Stomach (tissue), 19 donors: Measurements from ENCODE around the gene ACP3. TPM values are rescaled to one million over a fixed set of nuclear protein-coding genes. Genes with fewer than 3 reads are reported as not detected.
A peak's percentile ranks its signal among the peaks of the same experiment; 100 is the strongest.

Experiments used
- DNase-seq, 2 donors: peaks; one replicate each; pipeline versions ENCODE4 v3.0.0 to v3.0.0-alpha.2; 2013 to 2019
- H3K27ac ChIP-seq, 5 donors: fragments of 200-600 bp in 4 of 5; sonication (generic) in 4 of 5; one replicate each; pipeline ENCODE4 v1.5.1; 2013 to 2019; ENCODE audit warnings: mild to moderate bottlenecking in 1 of 5, moderate library complexity in 1 of 5
- H3K27me3 ChIP-seq, 3 donors: fragments of 200-600 bp; sonication (generic); one replicate each; pipeline ENCODE4 v1.5.1; 2017 to 2019; ENCODE audit warnings: mixed run types in 1 of 3
- H3K36me3 ChIP-seq, 4 donors: fragments of 200-600 bp; sonication (generic); 1 replicate in 3 of 4; 2 replicates in 1 of 4; pipeline ENCODE4 v1.5.1; 2016 to 2019
- H3K4me1 ChIP-seq, 4 donors: fragments of 200-600 bp; sonication (generic); one replicate each; pipeline ENCODE4 v1.5.1; 2016 to 2019
- H3K4me3 ChIP-seq, 4 donors: fragments of 200-600 bp; sonication (generic) in 3 of 4; one replicate each; pipeline ENCODE4 v1.5.1; 2016 to 2019; ENCODE audit warnings: mild to moderate bottlenecking in 1 of 4
- H3K9me3 ChIP-seq, 4 donors: fragments of 200-600 bp; sonication (generic); one replicate each; pipeline ENCODE4 v1.5.1; 2016 to 2019
- EP300 ChIP-seq: sonication (generic); formaldehyde crosslinking; IDR thresholded peaks from one replicate; pipeline ENCODE4 v1.6.1; 2017; ENCODE audit warnings: antibody characterized with exemption
- POLR2A ChIP-seq, 4 donors: fragments of 450-650 bp; IDR thresholded peaks; one replicate each; pipeline ENCODE4 v1.6.1; 2016; ENCODE audit warnings: antibody characterized with exemption in 4 of 4, control low read depth in 2 of 4, mild to moderate bottlenecking in 1 of 4, moderate library complexity in 1 of 4
- POLR2AphosphoS5 ChIP-seq, 3 donors: sonication (generic); formaldehyde crosslinking; IDR thresholded peaks; one replicate each; pipeline ENCODE4 v1.6.1; 2016; ENCODE audit warnings: antibody characterized with exemption in 3 of 3
- WGBS, 5 donors: extraction: QIAGEN DNeasy Blood & Tissue Kit in 3 of 5; methylation state at CpG; one replicate each; pipeline versions ENCODE4 v1.1.5 to v1.1.7; 2013 to 2018; 5-methylcytosine and 5-hydroxymethylcytosine counted together
- intact Hi-C: fragments of 100-400 bp; cut with DNase I; formaldehyde crosslinking; loops from one replicate; pipeline ENCODE4 v1.15.1; 2023; ENCODE audit warnings: low total_unique reads
- long read RNA-seq, 10 donors: transcript quantifications; one replicate each; lab custom pipeline, GENCODE V29; 2026
- polyA plus RNA-seq, 3 donors: library from polyadenylated mRNA; stranded (reverse); fragments of 200-250 nt; gene quantifications; one replicate each; pipeline ENCODE4 v1.2.3, GENCODE V29; 2013
- total RNA-seq, 5 donors: library from RNA; depleted of rRNA; stranded (reverse); fragments of >200 nt; gene quantifications; one replicate each; pipeline versions ENCODE4 v1.1.0 to v1.2.3, GENCODE V29; 2014 to 2016
- TF ChIP-seq, protein P1 (sequence below), 7 experiments: fragments of 450-650 bp in 4 of 7; fragments of 200-600 bp in 3 of 7; sonication (generic) in 3 of 7; IDR thresholded peaks; one replicate each; pipeline ENCODE4 v1.5.1; 2016 to 2019; ENCODE audit warnings: antibody characterized with exemption in 7 of 7, control low read depth in 2 of 7, mild to moderate bottlenecking in 1 of 7
- donor health status: healthy with polysubstance abuse.
- donor health status: Bipolar disorder and iron deficiency.
- donor health status: healthy.

ACP3 gene, protein sequence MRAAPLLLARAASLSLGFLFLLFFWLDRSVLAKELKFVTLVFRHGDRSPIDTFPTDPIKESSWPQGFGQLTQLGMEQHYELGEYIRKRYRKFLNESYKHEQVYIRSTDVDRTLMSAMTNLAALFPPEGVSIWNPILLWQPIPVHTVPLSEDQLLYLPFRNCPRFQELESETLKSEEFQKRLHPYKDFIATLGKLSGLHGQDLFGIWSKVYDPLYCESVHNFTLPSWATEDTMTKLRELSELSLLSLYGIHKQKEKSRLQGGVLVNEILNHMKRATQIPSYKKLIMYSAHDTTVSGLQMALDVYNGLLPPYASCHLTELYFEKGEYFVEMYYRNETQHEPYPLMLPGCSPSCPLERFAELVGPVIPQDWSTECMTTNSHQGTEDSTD
- total RNA-seq (10 to 100 TPM in 3 of 5 donors, 1 to 10 TPM in 1, not detected in 1; 3.5 to 56.6 (median 20.1) TPM), polyA plus RNA-seq (1 to 10 TPM in 2 of 3 donors, not detected in 1; 3.0 to 8.3 TPM)
- long read RNA-seq, donor 1 = 0 reads
- long read RNA-seq, donor 2 = 0 reads
- long read RNA-seq, donor 3, partial matches to known transcripts = 0 of 1 reads
- long read RNA-seq, donor 3, other reads (novel, unspliced or antisense) = 0 of 1 reads
- long read RNA-seq, donor 4 = 0 reads
- long read RNA-seq, donor 5 = 0 reads
- long read RNA-seq, donor 6 = 0 reads
- long read RNA-seq, donor 7 = 0 reads
- long read RNA-seq, donor 8 = 0 reads
- long read RNA-seq, donor 9, partial matches to known transcripts = 0 of 3 reads
- long read RNA-seq, donor 9, other reads (novel, unspliced or antisense) = 0 of 3 reads
- long read RNA-seq, donor 10 = 0 reads

DNA sequence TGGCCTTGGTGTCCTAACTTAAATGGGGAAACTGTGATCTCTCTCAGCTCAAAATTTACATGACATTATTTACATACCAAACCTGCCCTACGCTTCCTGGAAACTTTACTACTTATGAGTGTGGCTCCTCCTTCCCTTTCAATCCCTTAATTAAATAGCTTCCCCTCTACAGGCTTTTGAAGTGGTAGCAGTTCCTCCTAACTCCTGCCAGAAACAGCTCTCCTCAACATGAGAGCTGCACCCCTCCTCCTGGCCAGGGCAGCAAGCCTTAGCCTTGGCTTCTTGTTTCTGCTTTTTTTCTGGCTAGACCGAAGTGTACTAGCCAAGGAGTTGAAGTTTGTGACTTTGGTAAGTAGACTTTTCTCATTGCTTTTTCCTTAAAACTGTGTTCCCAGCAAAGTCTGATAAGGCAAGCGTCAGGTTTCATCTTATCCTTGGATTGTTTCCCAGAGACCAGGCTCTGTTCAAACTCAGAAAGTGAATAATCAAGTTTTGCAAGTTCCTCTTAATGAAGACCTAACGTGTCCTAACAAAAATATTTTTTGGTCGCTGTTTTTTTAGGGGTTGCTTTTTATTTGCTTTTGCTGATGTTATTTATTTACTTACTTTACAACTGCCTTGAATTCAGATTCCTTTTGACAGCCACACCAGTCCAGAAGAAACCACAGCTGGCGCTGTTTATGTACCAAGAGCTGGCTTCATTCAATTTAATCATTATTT, at the start of gene ACP3:
Gene ACP3 (plus strand): TSS at position 179 of the 720 bp plus-strand sequence. CDS start 50 bp downstream, at position 229.
- H3K36me3 ChIP-seq = no peaks in the 10 kb centered on the region
- peak within 1 kb of the TSS; percentile 81 to 90 (median 86) for H3K27ac ChIP-seq
- peak; percentile 62 to 87 for DNase-seq
- WGBS, 5 donors = 6 to 14% (median 7%) methylated on average over 6 of the region's 6 CpGs
- no peak for TF ChIP-seq EP300
- peak in 2 of 3 donors; percentile 30 to 72 for TF ChIP-seq POLR2AphosphoS5 (IDR thresholded peaks at IDR 0.05)
- no peak for TF ChIP-seq POLR2A (IDR thresholded peaks at IDR 0.05)
- no peaks in the 10 kb centered on the region for H3K27me3 ChIP-seq
- peaks cover 9 to 35% (median 21%) of the 10 kb centered on the region in 4 donors for H3K4me1 ChIP-seq
- H3K9me3 ChIP-seq = no peaks in the 10 kb centered on the region
- peak within 1 kb of the TSS in 3 of 4 donors; percentile 5 to 24 (median 19) for H3K4me3 ChIP-seq
- intact Hi-C loops = no loop called here

DNA sequence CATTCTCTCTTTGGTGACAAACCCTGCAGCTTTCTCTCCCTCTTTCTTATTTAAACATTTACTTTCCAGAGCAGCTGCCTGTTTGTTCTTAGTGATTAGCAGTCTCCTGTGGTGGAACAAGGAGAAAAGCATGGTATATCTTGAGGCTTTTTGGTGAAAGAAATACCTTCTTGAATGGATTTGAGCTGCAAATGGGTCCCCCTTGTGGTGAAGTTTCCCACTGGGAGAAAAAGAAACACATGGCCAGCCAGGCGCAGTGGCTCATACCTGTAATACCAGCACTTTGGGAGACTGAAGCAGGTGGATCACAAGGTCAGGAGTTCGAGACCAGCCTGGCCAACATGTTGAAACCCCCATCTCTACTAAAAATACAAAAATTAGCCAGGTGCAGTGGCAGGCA, 48.3 kb upstream of the ACP3 start:
- Histone ChIP-seq H3K36me3 (no peaks in the 10 kb centered on the region), H3K9me3 (no peaks in the 10 kb centered on the region), H3K27ac (peak overlapping the region in 2 of 5 donors; percentile 41 to 61), H3K27me3 (no peaks in the 10 kb centered on the region), H3K4me3 (no peak overlapping the region), H3K4me1 (peaks cover 0 to 5% (median 2%) of the 10 kb centered on the region in 4 donors)
- intact Hi-C loops = loop anchor here (10.0 kb wide), 1 partner anchor 76 kb away; no protein-coding TSS in a partner anchor
- 40 to 82% (median 66%) methylated on average over 2 of the region's 2 CpGs for WGBS, 5 donors
- TF ChIP-seq POLR2AphosphoS5 (IDR thresholded peaks at IDR 0.05) (no peak), POLR2A (IDR thresholded peaks at IDR 0.05) (no peak), EP300 (no peak)
- TF ChIP-seq, protein P1, sequence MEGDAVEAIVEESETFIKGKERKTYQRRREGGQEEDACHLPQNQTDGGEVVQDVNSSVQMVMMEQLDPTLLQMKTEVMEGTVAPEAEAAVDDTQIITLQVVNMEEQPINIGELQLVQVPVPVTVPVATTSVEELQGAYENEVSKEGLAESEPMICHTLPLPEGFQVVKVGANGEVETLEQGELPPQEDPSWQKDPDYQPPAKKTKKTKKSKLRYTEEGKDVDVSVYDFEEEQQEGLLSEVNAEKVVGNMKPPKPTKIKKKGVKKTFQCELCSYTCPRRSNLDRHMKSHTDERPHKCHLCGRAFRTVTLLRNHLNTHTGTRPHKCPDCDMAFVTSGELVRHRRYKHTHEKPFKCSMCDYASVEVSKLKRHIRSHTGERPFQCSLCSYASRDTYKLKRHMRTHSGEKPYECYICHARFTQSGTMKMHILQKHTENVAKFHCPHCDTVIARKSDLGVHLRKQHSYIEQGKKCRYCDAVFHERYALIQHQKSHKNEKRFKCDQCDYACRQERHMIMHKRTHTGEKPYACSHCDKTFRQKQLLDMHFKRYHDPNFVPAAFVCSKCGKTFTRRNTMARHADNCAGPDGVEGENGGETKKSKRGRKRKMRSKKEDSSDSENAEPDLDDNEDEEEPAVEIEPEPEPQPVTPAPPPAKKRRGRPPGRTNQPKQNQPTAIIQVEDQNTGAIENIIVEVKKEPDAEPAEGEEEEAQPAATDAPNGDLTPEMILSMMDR (IDR thresholded peaks at IDR 0.05) = no peak
- peak in 1 of 2 donors; percentile 42 for DNase-seq

GRCh38 chr3:132273036-132273435, 44.2 kb upstream of the ACP3 start:
- H3K9me3 ChIP-seq = peaks cover 0 to 6% (median 3%) of the 10 kb centered on the region in 4 donors
- no peak for TF ChIP-seq EP300
- TF ChIP-seq, protein P1 (IDR thresholded peaks at IDR 0.05) = no peak
- TF ChIP-seq POLR2AphosphoS5 (IDR thresholded peaks at IDR 0.05) = no peak
- no peak for TF ChIP-seq POLR2A (IDR thresholded peaks at IDR 0.05)
- H3K36me3 ChIP-seq = no peaks in the 10 kb centered on the region
- H3K27me3 ChIP-seq = no peaks in the 10 kb centered on the region
- DNase-seq = no peak
- 61 to 77% (median 64%) methylated on average over 6 of the region's 6 CpGs for WGBS, 5 donors
- no peak overlapping the region for H3K4me3 ChIP-seq
- intact Hi-C loops = no loop called here
- peaks cover 0 to 5% (median 5%) of the 10 kb centered on the region in 4 donors for H3K4me1 ChIP-seq
- H3K27ac ChIP-seq = no peak overlapping the region

- Histone ChIP-seq H3K4me3 (no peak overlapping the region), H3K27me3 (no peaks in the 10 kb centered on the region), H3K9me3 (peaks cover 0 to 6% (median 3%) of the 10 kb centered on the region in 4 donors), H3K27ac (no peak overlapping the region), H3K4me1 (peaks cover 0 to 5% (median 2%) of the 10 kb centered on the region in 4 donors), H3K36me3 (no peaks in the 10 kb centered on the region)
- intact Hi-C loops = no loop called here
- DNase-seq = peak in 1 of 2 donors; percentile 9
- no peak for TF ChIP-seq EP300
- TF ChIP-seq POLR2AphosphoS5 (IDR thresholded peaks at IDR 0.05) = no peak
- TF ChIP-seq POLR2A (IDR thresholded peaks at IDR 0.05) = no peak
- TF ChIP-seq, protein P1 (IDR thresholded peaks at IDR 0.05) = no peak
- WGBS, 5 donors = 51 to 73% (median 65%) methylated on average over 5 of the region's 5 CpGs
Measured at GRCh38 chr3:132276228-132276906, 40.8 kb upstream of the ACP3 start.
